Measurements from ENCODE around the gene STAM. TPM values are rescaled to one million over a fixed set of nuclear protein-coding genes. Genes with fewer than 3 reads are reported as not detected.

STAM gene
- total and polyA plus RNA-seq, 9 of the 15 experiments (the other 6 are each of a cell fraction or from before 2014, with no cell fraction given), result 13.8 to 33.5 (median 26.4) TPM

DNA sequence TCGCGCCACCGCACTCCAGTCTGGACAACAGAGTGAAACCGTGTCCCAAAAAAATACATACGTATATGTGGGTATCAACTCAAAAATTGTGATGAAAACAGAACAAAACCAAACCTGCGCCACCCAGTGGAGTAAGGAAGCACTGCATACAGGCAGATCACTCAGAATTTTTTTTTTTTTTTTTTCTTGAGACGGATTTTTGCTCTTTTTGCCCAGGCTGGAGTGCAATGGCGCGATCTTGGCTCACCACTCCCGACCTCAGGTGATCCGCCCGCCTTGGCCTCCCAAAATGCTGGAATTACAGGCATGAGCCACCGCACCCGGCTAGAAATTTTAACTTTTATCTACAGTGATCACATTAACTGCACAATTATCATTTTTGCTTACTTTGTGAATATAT lies 99.0 kb downstream of the STAM start (continued):
- TF ChIP-seq REST (IDR thresholded peaks at IDR 0.05; ENCODE audit: borderline replicate concordance) (peak; percentile 57; the same call in 1 of the 2 replicates), REST (CRISPR knock-in tag; IDR thresholded peaks at IDR 0.05; ENCODE audit: low read depth) (no peak), MITF (IDR thresholded peaks at IDR 0.05) (no peak), XRCC5 (IDR thresholded peaks at IDR 0.05; ENCODE audit: low read depth, low read length) (0 out of 2 replicates have a peak, but pooled peaks have one; percentile 23), EZH2 (IDR thresholded peaks at IDR 0.05; ENCODE audit: borderline replicate concordance, low read depth, low read length) (no peak), STAT5B (CRISPR knock-in tag; IDR thresholded peaks at IDR 0.05) (no peak), CTBP1 (IDR thresholded peaks at IDR 0.05; ENCODE audit: borderline replicate concordance) (0 out of 2 replicates have a peak, but pooled peaks have one; percentile 17), ZNF778 (CRISPR knock-in tag; IDR thresholded peaks at IDR 0.05) (no peak), CHD1 (IDR thresholded peaks at IDR 0.05; ENCODE audit: low read length) (no peak), L3MBTL2 (IDR thresholded peaks at IDR 0.05) (0 out of 2 replicates have a peak, but pooled peaks have one; percentile 21), E2F5 (CRISPR knock-in tag; IDR thresholded peaks at IDR 0.05) (no peak), ARNT (IDR thresholded peaks at IDR 0.05) (peak in 1 of 2 experiments; percentile 75; a peak in 1 of 4 replicates), E2F8 (IDR thresholded peaks at IDR 0.05; ENCODE audit: low read depth, partially characterized antibody) (peak; percentile 37), NR2C2 (CRISPR knock-in tag; IDR thresholded peaks at IDR 0.05) (no peak), NR2C2 (tag; IDR thresholded peaks at IDR 0.05) (no peak)
- TF ChIP-seq, protein P1, sequence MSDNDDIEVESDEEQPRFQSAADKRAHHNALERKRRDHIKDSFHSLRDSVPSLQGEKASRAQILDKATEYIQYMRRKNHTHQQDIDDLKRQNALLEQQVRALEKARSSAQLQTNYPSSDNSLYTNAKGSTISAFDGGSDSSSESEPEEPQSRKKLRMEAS (CRISPR knock-in tag; IDR thresholded peaks at IDR 0.05), result no peak
